VCaP (cell line): ENCODE results near the gene BEND6.
"Not testable (repeated sequence)": the region's sequence is repeated elsewhere in the genome, so short reads cannot be mapped to it uniquely, and the experiment has no call there.

Experiments
- H3K27ac ChIP-seq: fragments of 450-650 bp; 2 replicates; pipeline ENCODE4 v1.5.1; 2017
- CTCF ChIP-seq: fragments of 450-650 bp; conservative IDR thresholded peaks from 2 replicates; pipeline ENCODE4 v1.5.1; 2017; ENCODE audit warnings: mild to moderate bottlenecking, moderate library complexity

The BEND6 gene

GRCh38 chr6:56999049-56999448 lies 44.1 kb downstream of the BEND6 start:
- no peak overlapping the region for H3K27ac ChIP-seq
- TF ChIP-seq CTCF: no peak

GRCh38 chr6:56999748-57000147 lies 44.8 kb downstream of the BEND6 start:
- not testable (repeated sequence) for H3K27ac ChIP-seq

- no peak overlapping the region for H3K27ac ChIP-seq
- TF ChIP-seq CTCF: no peak
These were observed 47.3 kb downstream of the BEND6 start for GRCh38 chr6:57002197-57002596.

GRCh38 chr6:57004292-57004691 lies 49.4 kb downstream of the BEND6 start:
- no peak for TF ChIP-seq CTCF
- no peak overlapping the region for H3K27ac ChIP-seq

- no peak overlapping the region for H3K27ac ChIP-seq
- no peak for TF ChIP-seq CTCF
These were observed 51.2 kb downstream of the BEND6 start for GRCh38 chr6:57006101-57006500.

- not testable (repeated sequence) for H3K27ac ChIP-seq
These were observed 53.2 kb downstream of the BEND6 start for GRCh38 chr6:57008069-57008468.

- TF ChIP-seq CTCF: no peak
- H3K27ac ChIP-seq: no peak overlapping the region
These were observed 58.6 kb downstream of the BEND6 start for GRCh38 chr6:57013521-57013926.

GRCh38 chr6:57017069-57017468 lies 62.2 kb downstream of the BEND6 start:
- TF ChIP-seq CTCF: no peak

GRCh38 chr6:57017841-57018240 lies 62.9 kb downstream of the BEND6 start:
- H3K27ac ChIP-seq: no peak overlapping the region
- TF ChIP-seq CTCF: no peak

More at GRCh38 chr6:57017069-57017468, 62.2 kb downstream of the BEND6 start:
- H3K27ac ChIP-seq: no peak overlapping the region
